GM19351 (cell line): Measurements from ENCODE around the gene ACOT7.
"Not testable (repeated sequence)": the region's sequence is repeated elsewhere in the genome, so short reads cannot be mapped to it uniquely, and the experiment has no call there.

Experiments used
- ATAC-seq: cut with Tn5 transposase; IDR thresholded peaks from one replicate; pipeline ENCODE4 v1.9.1; 2021; ENCODE audit warnings: mild to moderate bottlenecking, moderate library complexity; ENCODE audit not compliant: unreplicated experiment

ACOT7 gene

GRCh38 chr1:6393400-6394187 is at the start of gene ACOT7:
Gene ACOT7, minus strand, starts transcription at chr1:6393767. Its CDS starts 368 bp downstream, at chr1:6393399.
- peak; percentile 75 for ATAC-seq

GRCh38 chr1:6441586-6441985 is 48.0 kb upstream of the ACOT7 start:
- no peak for ATAC-seq

GRCh38 chr1:6440198-6441126 is 46.9 kb upstream of the ACOT7 start:
- peak; percentile 51 for ATAC-seq

GRCh38 chr1:6438047-6438525 is 44.5 kb upstream of the ACOT7 start:
- ATAC-seq = peak; percentile 56

GRCh38 chr1:6437012-6437700 is 43.6 kb upstream of the ACOT7 start:
- not testable (repeated sequence) for ATAC-seq

- not testable (repeated sequence) for ATAC-seq
These were observed 42.7 kb upstream of the ACOT7 start for GRCh38 chr1:6436277-6436676.

- no peak for ATAC-seq
These were observed 42.0 kb upstream of the ACOT7 start for GRCh38 chr1:6435547-6435946.

GRCh38 chr1:6435129-6435528 is 41.6 kb upstream of the ACOT7 start:
- ATAC-seq = no peak

- ATAC-seq = no peak
These were observed 40.6 kb upstream of the ACOT7 start for GRCh38 chr1:6434186-6434585.

GRCh38 chr1:6431645-6432579 is 38.3 kb upstream of the ACOT7 start:
- ATAC-seq = not testable (repeated sequence)

GRCh38 chr1:6429660-6430411 is 36.3 kb upstream of the ACOT7 start:
- ATAC-seq = not testable (repeated sequence)

- not testable (repeated sequence) for ATAC-seq
These were observed 34.9 kb upstream of the ACOT7 start for GRCh38 chr1:6428453-6428852.

GRCh38 chr1:6427441-6428390 is 34.1 kb upstream of the ACOT7 start:
- ATAC-seq = no peak

- ATAC-seq = no peak
These were observed 33.4 kb upstream of the ACOT7 start for GRCh38 chr1:6426972-6427350.

GRCh38 chr1:6426277-6426971 is 32.9 kb upstream of the ACOT7 start:
- no peak for ATAC-seq

- no peak for ATAC-seq
These were observed 32.1 kb upstream of the ACOT7 start for GRCh38 chr1:6425658-6426057.
